GM12892 (cell line): ENCODE data around the gene FIGNL2.

Source experiments
- DNase-seq: peaks from one replicate; pipeline ENCODE4 v3.0.0; 2011; ENCODE audit not compliant: insufficient read length
- FAIRE-seq: peaks from 2 replicates; lab custom pipeline; 2011; peaks lifted over from hg19 to GRCh38; lab: Jason Lieb, UNC
- POLR2A ChIP-seq: IDR thresholded peaks from 2 replicates; pipeline ENCODE4 v1.6.1; 2011; ENCODE audit warnings: low read depth, low read length, control low read depth
- POLR2AphosphoS5 ChIP-seq: IDR thresholded peaks from 2 replicates; pipeline ENCODE4 v1.6.1; 2011; ENCODE audit warnings: low read depth, low read length, control low read depth
- TAF1 ChIP-seq: IDR thresholded peaks from 2 replicates; pipeline ENCODE4 v1.6.1; 2011; ENCODE audit warnings: low read depth, mild to moderate bottlenecking, control low read depth, low read length, borderline replicate concordance

The FIGNL2 gene

GRCh38 chr12:51864833-51865670 lies 16.5 kb upstream of the FIGNL2 start:
- no peak for DNase-seq
- no peak for FAIRE-seq
- TF ChIP-seq POLR2A (no peak), TAF1 (no peak), POLR2AphosphoS5 (no peak)

- no peak for FAIRE-seq
- TF ChIP-seq POLR2AphosphoS5: no peak
- no peak for TF ChIP-seq TAF1
- no peak for TF ChIP-seq POLR2A
- no peak for DNase-seq
Observed at GRCh38 chr12:51863933-51864832, 15.7 kb upstream of the FIGNL2 start.

GRCh38 chr12:51863363-51863932 lies 14.9 kb upstream of the FIGNL2 start:
- DNase-seq (no peak), FAIRE-seq (no peak)
- TF ChIP-seq POLR2A: no peak
- no peak for TF ChIP-seq TAF1
- TF ChIP-seq POLR2AphosphoS5: no peak

GRCh38 chr12:51862947-51863346 lies 14.4 kb upstream of the FIGNL2 start:
- TF ChIP-seq POLR2AphosphoS5 (no peak), POLR2A (no peak), TAF1 (no peak)
- FAIRE-seq (no peak), DNase-seq (no peak)

GRCh38 chr12:51860986-51861385 lies 12.5 kb upstream of the FIGNL2 start:
- no peak for FAIRE-seq
- no peak for TF ChIP-seq POLR2AphosphoS5
- TF ChIP-seq TAF1: no peak
- TF ChIP-seq POLR2A: no peak
- no peak for DNase-seq

- DNase-seq: no peak
- no peak for FAIRE-seq
Observed at GRCh38 chr12:51855586-51856428, 7.3 kb upstream of the FIGNL2 start.

GRCh38 chr12:51852404-51853137 lies 4.1 kb upstream of the FIGNL2 start:
- DNase-seq (no peak), FAIRE-seq (no peak)

More at GRCh38 chr12:51855586-51856428, 7.3 kb upstream of the FIGNL2 start:
- TF ChIP-seq TAF1 (no peak), POLR2A (no peak), POLR2AphosphoS5 (no peak)

GRCh38 chr12:51851413-51852124 lies 3.1 kb upstream of the FIGNL2 start:
- DNase-seq (no peak), FAIRE-seq (no peak)

More at GRCh38 chr12:51852404-51853137, 4.1 kb upstream of the FIGNL2 start:
- TF ChIP-seq TAF1 (no peak), POLR2A (no peak), POLR2AphosphoS5 (no peak)

GRCh38 chr12:51850965-51851299 lies 2.4 kb upstream of the FIGNL2 start:
- no peak for TF ChIP-seq POLR2AphosphoS5
- TF ChIP-seq TAF1: no peak
- no peak for TF ChIP-seq POLR2A
- FAIRE-seq (no peak), DNase-seq (no peak)

More at GRCh38 chr12:51851413-51852124, 3.1 kb upstream of the FIGNL2 start:
- no peak for TF ChIP-seq POLR2A
- TF ChIP-seq TAF1: no peak
- TF ChIP-seq POLR2AphosphoS5: no peak

GRCh38 chr12:51850081-51850964 lies 1.8 kb upstream of the FIGNL2 start:
- DNase-seq (no peak), FAIRE-seq (no peak)

More at GRCh38 chr12:51850081-51850964, 1.8 kb upstream of the FIGNL2 start:
- no peak for TF ChIP-seq TAF1
- no peak for TF ChIP-seq POLR2AphosphoS5
- no peak for TF ChIP-seq POLR2A
